MCF 10A (cell line): ENCODE data around the gene ISL2. TPM values are rescaled to one million over a fixed set of nuclear protein-coding genes. Genes with fewer than 3 reads are reported as not detected.

Source experiments
- BruUV-seq: library from RNA; stranded (reverse); fragments of 400-500 nt; replicated peaks from 2 replicates; lab custom pipeline; 2021; lab: Mats Ljungman, UMichigan
- CTCF ChIA-PET: fragments of 300-600 bp; sonication (Branson Sonifier 250); formaldehyde crosslinking; extraction: SDS; loops from one replicate; lab custom pipeline; 2021; ENCODE audit warnings: antibody characterized with exemption, inconsistent platforms; lab: Yijun Ruan, JAX
- POLR2A ChIA-PET: fragments of 300-600, 350-650 bp; sonication (Branson Sonifier 250); formaldehyde crosslinking; extraction: SDS; loops from one replicate; lab custom pipeline; 2020; ENCODE audit warnings: antibody characterized with exemption, inconsistent platforms; lab: Yijun Ruan, JAX
- DNase-seq: peaks from one replicate; pipeline ENCODE4 v3.0.0-alpha.2; 2018; ENCODE audit not compliant: unreplicated experiment
- H3K27ac Mint-ChIP-seq: one replicate; pipeline ENCODE4 v1.8.0; 2022; ENCODE audit warnings: mild to moderate bottlenecking, low read depth, mixed read lengths; ENCODE audit not compliant: unreplicated experiment
- H3K27me3 Mint-ChIP-seq: one replicate; pipeline ENCODE4 v1.8.0; 2022; ENCODE audit warnings: mixed read lengths; ENCODE audit not compliant: insufficient read depth, unreplicated experiment
- H3K36me3 Mint-ChIP-seq: one replicate; pipeline ENCODE4 v1.8.0; 2022; ENCODE audit warnings: mild to moderate bottlenecking, moderate library complexity, mixed read lengths; ENCODE audit not compliant: insufficient read depth, unreplicated experiment
- H3K4me1 Mint-ChIP-seq: one replicate; pipeline ENCODE4 v1.8.0; 2022; ENCODE audit warnings: mixed read lengths; ENCODE audit not compliant: insufficient read depth, unreplicated experiment
- H3K4me3 Mint-ChIP-seq: one replicate; pipeline ENCODE4 v1.8.0; 2022; ENCODE audit warnings: mild to moderate bottlenecking, moderate library complexity, mixed read lengths; ENCODE audit not compliant: unreplicated experiment
- H3K9me3 Mint-ChIP-seq: one replicate; pipeline ENCODE4 v1.8.0; 2022; ENCODE audit warnings: mixed read lengths; ENCODE audit not compliant: unreplicated experiment
- CTCF ChIP-seq: fragments of 200-600 bp; IDR thresholded peaks from one replicate; pipeline ENCODE4 v1.8.0; 2022; ENCODE audit warnings: antibody characterized with exemption, mild to moderate bottlenecking; ENCODE audit not compliant: unreplicated experiment
- intact Hi-C: fragments of 100-400 bp; cut with micrococcal nuclease; formaldehyde crosslinking; loops from 2 replicates; pipeline ENCODE4 v1.14.1; 2022
- total RNA-seq: library from RNA; stranded (reverse); gene quantifications from 2 replicates; pipeline ENCODE4 v1.2.3, GENCODE V29; 2022

The ISL2 gene
- total RNA-seq, 1 experiment from 2014 or later, result not detected

GRCh38 chr15:76334438-76335306, 1.9 kb upstream of the ISL2 start:
- intact Hi-C loops, result no loop called here
- Mint-ChIP-seq H3K27ac (no peak overlapping the region), H3K4me3 (no peak overlapping the region), H3K36me3 (no peaks in the 10 kb centered on the region), H3K27me3 (peaks cover 17% of the 10 kb centered on the region), H3K4me1 (no peaks in the 10 kb centered on the region), H3K9me3 (no peaks in the 10 kb centered on the region)
- ChIA-PET CTCF (interaction anchor here (0.7 to 0.9 kb wide), 2 partner anchors 187 to 276 kb away, joined by 3 read pairs; no protein-coding TSS in a partner anchor), POLR2A (interaction anchor here (0.6 kb wide), 1 partner anchor 15 kb away, joined by 5 read pairs; no protein-coding TSS in a partner anchor)
- no TSS peak for BruUV-seq
- DNase-seq, result no peak
- no peak for TF ChIP-seq CTCF

- intact Hi-C loops, result no loop called here
- Mint-ChIP-seq H3K27ac (no peak overlapping the region), H3K27me3 (peaks cover 26% of the 10 kb centered on the region), H3K4me1 (no peaks in the 10 kb centered on the region), H3K9me3 (no peaks in the 10 kb centered on the region), H3K36me3 (no peaks in the 10 kb centered on the region), H3K4me3 (no peak overlapping the region)
- ChIA-PET POLR2A (no interaction called here), CTCF (no interaction called here)
- BruUV-seq, result no TSS peak
- TF ChIP-seq CTCF, result no peak
- DNase-seq, result no peak
Measured at GRCh38 chr15:76335307-76336253, 993 bp upstream of the ISL2 start.

- no peak overlapping the region for H3K27ac Mint-ChIP-seq
- no peak for DNase-seq
- no peaks in the 10 kb centered on the region for H3K4me1 Mint-ChIP-seq
- ChIA-PET CTCF (interaction anchor here (0.6 kb wide), 1 partner anchor 112 kb away, joined by 6 read pairs; no protein-coding TSS in a partner anchor), POLR2A (no interaction called here)
- BruUV-seq, result no TSS peak
- peaks cover 42% of the 10 kb centered on the region for H3K27me3 Mint-ChIP-seq
- intact Hi-C loops, result no loop called here
- H3K36me3 Mint-ChIP-seq, result no peaks in the 10 kb centered on the region
- H3K9me3 Mint-ChIP-seq, result no peaks in the 10 kb centered on the region
- no peak for TF ChIP-seq CTCF
- H3K4me3 Mint-ChIP-seq, result no peak overlapping the region
Measured at GRCh38 chr15:76337059-76337695, 604 bp downstream of the ISL2 start.
